Kidney epithelial cell (primary cell): ENCODE data around the gene AKAP13. TPM values are rescaled to one million over a fixed set of nuclear protein-coding genes. Genes with fewer than 3 reads are reported as not detected.

Experiments
- DNase-seq: peaks from one replicate; pipeline ENCODE4 v3.0.0-alpha.2; 2010; ENCODE audit warnings: low read depth
- H3K27me3 ChIP-seq: 2 replicates; pipeline ENCODE4 v1.6.0; 2011; ENCODE audit warnings: low read length; ENCODE audit not compliant: control insufficient read depth, insufficient read depth
- H3K36me3 ChIP-seq: 2 replicates; pipeline ENCODE4 v1.5.1; 2011; ENCODE audit warnings: low read length; ENCODE audit not compliant: control insufficient read depth, insufficient read depth
- H3K4me3 ChIP-seq: 2 replicates; pipeline ENCODE4 v1.5.1; 2011; ENCODE audit warnings: low read depth, mild to moderate bottlenecking, control low read depth, low read length
- total RNA-seq: library from RNA; depleted of rRNA; stranded (reverse); fragments of >200 nt; gene quantifications from 2 replicates; pipeline ENCODE4 v1.2.3, GENCODE V29; 2015
- TF ChIP-seq, protein P1 (sequence below): IDR thresholded peaks from 2 replicates; pipeline ENCODE4 v1.5.1; 2011; ENCODE audit warnings: mild to moderate bottlenecking, moderate library complexity, low read length, control low read depth, inconsistent platforms; ENCODE audit not compliant: insufficient read depth, poor library complexity, severe bottlenecking

The AKAP13 gene
- total RNA-seq, 1 donor from 2014 or later, result 54.0 TPM

DNA sequence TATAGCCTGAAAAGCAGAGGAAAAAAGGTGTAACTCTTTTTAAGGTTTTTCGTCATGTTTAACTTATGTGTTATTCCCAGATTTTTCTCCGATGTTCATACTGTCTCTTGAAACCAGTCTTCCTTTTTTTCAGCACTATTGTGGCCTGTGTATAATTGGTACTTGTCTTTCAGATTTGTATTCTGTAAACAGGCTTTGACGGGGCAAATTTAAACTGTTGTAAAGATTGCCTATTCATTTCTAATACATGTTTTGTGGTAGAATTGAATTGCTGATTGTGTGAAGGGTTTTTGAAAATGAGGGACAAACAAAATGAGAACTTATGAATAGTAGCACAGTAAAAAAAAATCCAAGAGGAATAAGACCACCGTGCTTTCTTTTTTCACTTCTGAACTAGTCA is 33.6 kb downstream of the AKAP13 start:
- TF ChIP-seq, protein P1, sequence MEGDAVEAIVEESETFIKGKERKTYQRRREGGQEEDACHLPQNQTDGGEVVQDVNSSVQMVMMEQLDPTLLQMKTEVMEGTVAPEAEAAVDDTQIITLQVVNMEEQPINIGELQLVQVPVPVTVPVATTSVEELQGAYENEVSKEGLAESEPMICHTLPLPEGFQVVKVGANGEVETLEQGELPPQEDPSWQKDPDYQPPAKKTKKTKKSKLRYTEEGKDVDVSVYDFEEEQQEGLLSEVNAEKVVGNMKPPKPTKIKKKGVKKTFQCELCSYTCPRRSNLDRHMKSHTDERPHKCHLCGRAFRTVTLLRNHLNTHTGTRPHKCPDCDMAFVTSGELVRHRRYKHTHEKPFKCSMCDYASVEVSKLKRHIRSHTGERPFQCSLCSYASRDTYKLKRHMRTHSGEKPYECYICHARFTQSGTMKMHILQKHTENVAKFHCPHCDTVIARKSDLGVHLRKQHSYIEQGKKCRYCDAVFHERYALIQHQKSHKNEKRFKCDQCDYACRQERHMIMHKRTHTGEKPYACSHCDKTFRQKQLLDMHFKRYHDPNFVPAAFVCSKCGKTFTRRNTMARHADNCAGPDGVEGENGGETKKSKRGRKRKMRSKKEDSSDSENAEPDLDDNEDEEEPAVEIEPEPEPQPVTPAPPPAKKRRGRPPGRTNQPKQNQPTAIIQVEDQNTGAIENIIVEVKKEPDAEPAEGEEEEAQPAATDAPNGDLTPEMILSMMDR, result no peak
- DNase-seq, result no peak
- no peak overlapping the region for H3K4me3 ChIP-seq
- no peaks in the 10 kb centered on the region for H3K27me3 ChIP-seq
- no peaks in the 10 kb centered on the region for H3K36me3 ChIP-seq

DNA sequence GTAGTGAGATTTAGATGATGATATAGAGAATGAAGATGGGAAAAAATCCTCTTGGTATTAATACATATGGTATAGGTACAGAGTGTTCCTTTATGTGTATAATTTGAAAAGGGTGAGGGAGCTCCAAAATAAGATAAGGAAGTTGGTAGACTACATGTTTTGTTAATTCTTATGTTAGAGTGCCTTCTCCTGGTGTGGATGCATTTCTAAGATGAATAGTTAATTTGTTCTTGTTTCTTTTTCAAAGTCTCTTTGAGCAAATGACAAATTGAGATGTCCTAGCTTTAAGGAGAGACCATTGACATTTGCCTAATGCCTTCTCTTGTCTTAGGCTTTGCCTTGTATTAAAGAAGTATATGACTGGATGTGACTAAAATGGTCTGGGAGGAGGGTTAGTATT is 34.1 kb downstream of the AKAP13 start:
- Histone ChIP-seq H3K4me3 (no peak overlapping the region), H3K36me3 (no peaks in the 10 kb centered on the region), H3K27me3 (no peaks in the 10 kb centered on the region)
- no peak for DNase-seq
- TF ChIP-seq, protein P1, result no peak

DNA sequence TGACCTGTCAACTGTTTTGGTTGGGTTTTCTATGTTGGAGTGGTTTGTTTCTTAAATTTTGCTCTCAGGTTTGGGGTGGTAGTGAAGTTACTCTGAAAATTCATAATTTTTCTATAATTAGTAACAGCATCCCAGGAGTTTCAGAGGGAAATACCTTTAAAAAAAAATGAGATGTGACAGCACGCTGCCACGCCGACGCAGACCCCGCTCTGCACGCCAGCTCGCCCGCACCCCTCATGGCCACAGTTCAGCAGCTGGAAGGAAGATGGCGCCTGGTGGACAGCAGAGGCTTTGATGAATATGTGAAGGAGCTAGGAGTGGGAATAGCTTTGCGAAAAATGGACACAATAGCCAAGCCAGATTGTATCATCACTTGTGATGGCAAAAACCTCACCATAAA is 34.6 kb downstream of the AKAP13 start:
- TF ChIP-seq, protein P1, result no peak
- no peak overlapping the region for H3K4me3 ChIP-seq
- DNase-seq, result no peak
- no peaks in the 10 kb centered on the region for H3K27me3 ChIP-seq
- H3K36me3 ChIP-seq, result no peaks in the 10 kb centered on the region

DNA sequence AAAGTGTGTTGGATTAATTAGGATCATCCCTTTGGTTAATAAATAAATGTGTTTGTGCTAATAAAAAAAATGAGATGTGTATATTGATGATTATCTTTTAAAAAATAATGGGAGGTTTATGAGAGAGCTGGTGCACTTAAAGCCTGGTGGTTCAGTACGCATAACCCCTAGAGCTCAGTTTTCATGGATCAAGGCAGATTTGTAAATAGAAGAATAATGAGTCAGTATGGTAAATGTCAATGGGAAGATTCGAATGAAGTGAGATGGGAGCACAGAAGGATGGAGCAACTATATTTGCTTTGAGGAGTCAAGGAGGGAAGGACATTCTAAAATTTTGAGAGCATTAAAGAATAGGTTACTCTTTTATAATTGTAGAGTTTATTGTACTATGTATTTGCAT is 35.4 kb downstream of the AKAP13 start:
- H3K4me3 ChIP-seq, result no peak overlapping the region
- H3K36me3 ChIP-seq, result no peaks in the 10 kb centered on the region
- H3K27me3 ChIP-seq, result no peaks in the 10 kb centered on the region
- DNase-seq, result no peak
- TF ChIP-seq, protein P1, result no peak

DNA sequence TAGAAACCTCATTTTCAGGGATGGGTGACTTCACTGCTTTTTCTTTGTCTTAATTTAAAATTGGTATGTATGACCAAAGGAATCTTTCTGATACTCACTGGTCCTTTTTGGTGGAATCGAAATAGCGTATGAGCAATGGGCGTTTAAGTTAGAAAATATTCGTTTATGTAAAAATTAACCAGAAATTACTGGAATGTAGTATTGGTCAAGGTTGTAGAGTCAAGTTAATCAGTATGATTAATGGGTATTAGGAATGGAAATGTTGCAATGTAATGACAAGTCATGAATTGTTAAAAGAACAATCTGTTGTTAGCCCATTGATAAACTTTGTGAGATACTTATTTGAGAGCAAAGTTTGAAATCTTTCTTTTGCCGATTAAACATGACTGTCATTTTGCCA is 36.9 kb downstream of the AKAP13 start:
- TF ChIP-seq, protein P1, result no peak
- H3K36me3 ChIP-seq, result no peaks in the 10 kb centered on the region
- no peaks in the 10 kb centered on the region for H3K27me3 ChIP-seq
- H3K4me3 ChIP-seq, result no peak overlapping the region
- DNase-seq, result no peak

DNA sequence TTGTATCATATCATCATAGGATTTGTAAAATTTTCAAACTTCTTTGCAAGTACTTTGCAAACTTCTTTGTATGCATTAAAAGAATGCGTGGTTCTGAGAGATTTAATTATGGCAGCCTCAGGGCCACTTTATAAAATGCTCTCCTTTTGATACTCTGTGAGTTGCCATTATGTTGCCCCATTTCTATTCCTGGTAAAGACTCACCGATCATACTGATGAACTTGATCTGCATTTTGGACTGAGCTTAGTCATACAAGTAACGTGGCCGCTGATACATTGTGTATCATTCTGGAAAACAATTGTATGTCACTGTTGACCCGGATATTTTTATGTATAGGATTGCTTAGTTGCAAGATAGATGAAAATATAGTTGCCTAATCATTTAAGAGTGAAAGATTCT is 38.8 kb downstream of the AKAP13 start:
- no peak for DNase-seq
- Histone ChIP-seq H3K36me3 (no peaks in the 10 kb centered on the region), H3K4me3 (no peak overlapping the region), H3K27me3 (no peaks in the 10 kb centered on the region)
- TF ChIP-seq, protein P1, result no peak
